HEK293T (cell line): ENCODE data around the gene CLTRN.
A peak's percentile ranks its signal among the peaks of the same experiment; 100 is the strongest.

Source experiments
- CTCF ChIA-PET: fragments of 350-600 bp; formaldehyde crosslinking; extraction: SDS; loops from one replicate; lab custom pipeline; 2021; ENCODE audit warnings: antibody characterized with exemption, inconsistent platforms; lab: Yijun Ruan, JAX
- POLR2A ChIA-PET: fragments of 350-600 bp; formaldehyde crosslinking; extraction: SDS; loops from one replicate; lab custom pipeline; 2020; ENCODE audit warnings: antibody characterized with exemption, inconsistent platforms; lab: Yijun Ruan, JAX
- DNase-seq: peaks from one replicate; pipeline ENCODE4 v3.0.0; 2012; ENCODE audit warnings: mixed read lengths; ENCODE audit errors: extremely low spot score
- ARNT ChIP-seq: fragments of 450-650 bp; IDR thresholded peaks from 2 replicates; pipeline ENCODE4 v1.6.1; 2017; ENCODE audit warnings: mild to moderate bottlenecking
- BHLHE40 ChIP-seq: fragments of 450-650 bp; IDR thresholded peaks from 2 replicates; pipeline ENCODE4 v1.6.1; 2016; ENCODE audit warnings: mild to moderate bottlenecking, moderate library complexity, borderline replicate concordance
- CTBP1 ChIP-seq: fragments of 450-650 bp; IDR thresholded peaks from 2 replicates; pipeline ENCODE4 v1.6.1; 2016; ENCODE audit warnings: borderline replicate concordance
- ELF4 ChIP-seq: fragments of 450-650 bp; IDR thresholded peaks from 2 replicates; pipeline ENCODE4 v1.6.1; 2017; ENCODE audit warnings: antibody characterized with exemption
- FOXA1 ChIP-seq: fragments of 450-650 bp; IDR thresholded peaks from 2 replicates; pipeline ENCODE4 v1.6.1; 2016; ENCODE audit warnings: mild to moderate bottlenecking
- FOXK2 ChIP-seq: fragments of 450-650 bp; IDR thresholded peaks from 2 replicates; pipeline ENCODE4 v1.6.1; 2016; ENCODE audit warnings: mild to moderate bottlenecking
- FOXM1 ChIP-seq: fragments of 450-650 bp; IDR thresholded peaks from 2 replicates; pipeline ENCODE4 v1.6.1; 2017; ENCODE audit warnings: mild to moderate bottlenecking, borderline replicate concordance
- HDGF ChIP-seq: fragments of 450-650 bp; IDR thresholded peaks from 2 replicates; pipeline ENCODE4 v1.6.1; 2017; ENCODE audit warnings: antibody characterized with exemption, borderline replicate concordance
- L3MBTL2 ChIP-seq: fragments of 450-650 bp; conservative IDR thresholded peaks from 2 replicates; pipeline ENCODE4 v1.6.1; 2016; ENCODE audit warnings: mild to moderate bottlenecking
- LEF1 ChIP-seq: fragments of 450-650 bp; IDR thresholded peaks from 2 replicates; pipeline ENCODE4 v1.6.1; 2017; ENCODE audit warnings: mild to moderate bottlenecking, borderline replicate concordance
- NFRKB ChIP-seq: fragments of 450-650 bp; IDR thresholded peaks from 2 replicates; pipeline ENCODE4 v1.6.1; 2016; ENCODE audit warnings: mild to moderate bottlenecking, moderate library complexity
- SP1 ChIP-seq: fragments of 450-650 bp; IDR thresholded peaks from 2 replicates; pipeline ENCODE4 v1.6.1; 2017
- SUZ12 ChIP-seq: fragments of 450-650 bp; IDR thresholded peaks from 2 replicates; pipeline ENCODE4 v1.6.1; 2016; ENCODE audit warnings: mild to moderate bottlenecking
- TARDBP ChIP-seq: fragments of 450-650 bp; IDR thresholded peaks from 2 replicates; pipeline ENCODE4 v1.6.1; 2016
- ZNF384 ChIP-seq: fragments of 450-650 bp; IDR thresholded peaks from 2 replicates; pipeline ENCODE4 v1.6.1; 2016
- TF ChIP-seq, protein P1 (sequence below): fragments of 450-650 bp; IDR thresholded peaks from 2 replicates; pipeline ENCODE4 v1.6.1; 2016

Gene CLTRN

DNA sequence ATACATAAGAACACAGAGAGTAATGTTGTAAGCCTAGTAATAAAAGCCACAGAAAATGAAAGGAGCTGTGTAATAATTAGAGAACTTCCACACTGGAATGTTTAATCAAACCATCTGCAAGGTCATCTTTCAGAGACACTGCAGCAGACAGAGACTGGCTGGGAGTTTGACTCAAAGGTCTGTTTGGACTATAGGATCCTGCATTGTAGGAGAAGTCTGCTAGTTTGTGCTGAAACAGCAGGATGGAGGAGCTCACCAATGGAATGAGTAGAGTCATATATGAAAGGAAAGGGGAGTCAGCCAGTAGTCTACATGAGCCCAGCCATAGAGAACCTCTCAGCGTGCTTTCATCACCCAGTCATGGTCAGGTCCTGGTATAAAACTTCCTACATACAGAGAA is 59.4 kb downstream of the CLTRN start:
- DNase-seq = peak; percentile 11
- ChIA-PET POLR2A (no interaction called here), CTCF (interaction anchor here (0.7 kb wide), 1 partner anchor 37 kb away, joined by 4 read pairs; no protein-coding TSS in a partner anchor)
- TF ChIP-seq FOXA1 = no peak
- no peak for TF ChIP-seq CTBP1
- TF ChIP-seq, protein P1, sequence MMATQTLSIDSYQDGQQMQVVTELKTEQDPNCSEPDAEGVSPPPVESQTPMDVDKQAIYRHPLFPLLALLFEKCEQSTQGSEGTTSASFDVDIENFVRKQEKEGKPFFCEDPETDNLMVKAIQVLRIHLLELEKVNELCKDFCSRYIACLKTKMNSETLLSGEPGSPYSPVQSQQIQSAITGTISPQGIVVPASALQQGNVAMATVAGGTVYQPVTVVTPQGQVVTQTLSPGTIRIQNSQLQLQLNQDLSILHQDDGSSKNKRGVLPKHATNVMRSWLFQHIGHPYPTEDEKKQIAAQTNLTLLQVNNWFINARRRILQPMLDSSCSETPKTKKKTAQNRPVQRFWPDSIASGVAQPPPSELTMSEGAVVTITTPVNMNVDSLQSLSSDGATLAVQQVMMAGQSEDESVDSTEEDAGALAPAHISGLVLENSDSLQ = no peak
- TF ChIP-seq ZNF384 = no peak

- POLR2A ChIA-PET = no interaction called here
- CTCF ChIA-PET = no interaction called here
- no peak for DNase-seq
Measured at GRCh38 chrX:15602761-15603160, 61.8 kb downstream of the CLTRN start.

DNA sequence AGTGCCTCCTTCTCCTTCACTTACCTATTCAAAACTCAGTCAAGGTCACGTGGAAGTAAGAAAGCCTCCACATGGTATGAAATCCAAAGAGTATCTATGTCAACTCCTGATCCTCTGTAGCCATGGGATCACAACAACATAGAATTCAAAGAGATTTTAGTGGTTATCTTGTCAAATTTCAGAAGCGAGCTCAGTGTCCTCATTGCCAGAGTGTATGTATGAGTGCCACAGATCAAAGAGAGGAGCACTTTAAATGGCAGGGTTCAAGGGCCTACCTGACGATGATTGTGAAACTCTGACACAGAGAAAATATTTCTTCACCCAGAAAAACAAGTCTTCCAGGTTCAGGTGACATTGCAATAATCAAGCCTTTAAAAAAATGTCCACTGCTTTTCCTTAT is 62.7 kb downstream of the CLTRN start:
- ChIA-PET CTCF (no interaction called here), POLR2A (no interaction called here)
- TF ChIP-seq FOXA1 (no peak), TARDBP (no peak), NFRKB (no peak), CTBP1 (no peak)

More at GRCh38 chrX:15602761-15603160, 61.8 kb downstream of the CLTRN start:
- TF ChIP-seq SP1 (no peak), LEF1 (no peak), HDGF (no peak), BHLHE40 (no peak), ARNT (no peak), NFRKB (no peak), SUZ12 (no peak), CTBP1 (no peak), TARDBP (no peak), L3MBTL2 (no peak), ELF4 (no peak), FOXK2 (no peak), FOXM1 (no peak), FOXA1 (no peak), ZNF384 (no peak)
- TF ChIP-seq, protein P1 = no peak

GRCh38 chrX:15600745-15601144 is 63.9 kb downstream of the CLTRN start, which contains the start of gene ACE2:
TSS of gene ACE2 (minus strand) at chrX:15600960. CDS start at chrX:15600911, 49 bp downstream.
- POLR2A ChIA-PET = no interaction called here
- DNase-seq = no peak
- TF ChIP-seq NFRKB (no peak), ZNF384 (no peak), SP1 (no peak), LEF1 (no peak), HDGF (no peak), TARDBP (no peak), ARNT (no peak), L3MBTL2 (no peak), BHLHE40 (no peak), FOXM1 (no peak), FOXA1 (no peak), FOXK2 (no peak), CTBP1 (no peak), ELF4 (no peak), SUZ12 (no peak)
- TF ChIP-seq, protein P1 = no peak
- CTCF ChIA-PET = interaction anchor here (1.0 kb wide), 1 partner anchor 36 kb away, joined by 3 read pairs; no protein-coding TSS in a partner anchor

More for the DNA sequence above, 62.7 kb downstream of the CLTRN start:
- DNase-seq = no peak

DNA sequence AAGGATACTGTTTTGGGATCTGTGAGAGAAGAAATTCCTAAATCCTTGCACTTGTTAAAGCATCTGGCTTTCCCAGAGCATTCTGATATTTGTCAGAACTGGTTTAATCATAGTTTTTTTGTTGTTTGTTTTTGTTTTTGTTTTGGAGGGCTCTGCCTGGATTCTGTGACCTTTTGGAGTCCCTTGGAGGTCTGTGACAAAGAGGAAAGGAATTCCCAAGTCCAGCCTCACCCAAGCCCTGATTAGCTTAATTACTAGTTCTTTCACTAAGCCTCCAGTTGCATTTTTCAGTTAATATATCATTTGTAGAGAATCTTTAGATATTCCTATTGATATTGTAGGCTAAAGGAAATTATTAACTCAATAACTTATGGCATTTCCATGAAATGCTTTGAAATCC is 64.6 kb downstream of the CLTRN start:
- ChIA-PET POLR2A (no interaction called here), CTCF (interaction anchor here (1.0 kb wide), 1 partner anchor 35 kb away, joined by 3 read pairs; no protein-coding TSS in a partner anchor)
- no peak for DNase-seq
- TF ChIP-seq FOXK2 (no peak), SUZ12 (no peak), L3MBTL2 (no peak), FOXM1 (no peak), NFRKB (no peak), HDGF (no peak), LEF1 (no peak), ZNF384 (no peak), BHLHE40 (no peak), ARNT (no peak), CTBP1 (no peak), TARDBP (no peak), SP1 (no peak), FOXA1 (no peak), ELF4 (no peak)
- TF ChIP-seq, protein P1 = no peak

- TF ChIP-seq SP1 (no peak), FOXK2 (no peak), TARDBP (no peak), L3MBTL2 (no peak), BHLHE40 (no peak), CTBP1 (no peak), SUZ12 (no peak), ELF4 (no peak), FOXA1 (no peak), LEF1 (no peak), ARNT (no peak), HDGF (no peak), ZNF384 (no peak), NFRKB (no peak)
- TF ChIP-seq, protein P1 = no peak
- POLR2A ChIA-PET = no interaction called here
- CTCF ChIA-PET = interaction anchor here (1.0 kb wide), 1 partner anchor 35 kb away, joined by 3 read pairs; no protein-coding TSS in a partner anchor
- DNase-seq = no peak
Measured at GRCh38 chrX:15599461-15599860, 65.1 kb downstream of the CLTRN start.
